Measurements from ENCODE around the gene DYRK3. TPM values are rescaled to one million over a fixed set of nuclear protein-coding genes. Genes with fewer than 3 reads are reported as not detected.

Gene DYRK3
- total and polyA plus RNA-seq, 10 of the 15 experiments (the other 5 are each of a cell fraction or from before 2014, with no cell fraction given) = 1.6 to 12.9 (median 10.3) TPM

DNA sequence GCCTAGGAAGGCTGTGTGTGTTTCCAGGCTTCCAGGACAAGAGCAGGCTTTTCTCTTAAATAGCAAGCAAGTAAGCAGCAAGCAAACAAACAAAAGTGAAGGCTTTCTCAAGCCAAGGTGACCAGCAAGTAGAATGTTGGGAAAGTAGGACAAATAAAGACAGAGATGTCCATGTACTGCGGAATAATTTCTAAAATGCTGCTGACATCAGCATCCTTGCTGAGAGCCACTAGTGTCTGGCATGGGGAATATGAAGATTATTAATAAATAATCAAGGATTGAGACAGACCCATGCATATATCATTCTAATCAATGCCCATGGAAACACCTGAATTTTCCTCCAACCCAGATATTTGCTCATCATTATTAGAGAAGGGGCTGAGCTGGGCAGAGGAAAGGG is 6.4 kb upstream of the DYRK3 start:
- WGBS (ENCODE audit: insufficient coverage, insufficient replicate concordance, low lambda C conversion rate, missing lambda C conversion rate) = 40% methylated on average over 1 of the region's 1 CpG
- intact Hi-C loops (cut with micrococcal nuclease; ENCODE audit: unreplicated experiment) = no loop called here
- CTCF ChIA-PET = interaction anchor here (0.6 to 19.1 kb wide), 15 partner anchors 9 to 776 kb away, joined by 3 to 1150 read pairs (median 5); partner anchors contain the start of gene EIF2D

DNA sequence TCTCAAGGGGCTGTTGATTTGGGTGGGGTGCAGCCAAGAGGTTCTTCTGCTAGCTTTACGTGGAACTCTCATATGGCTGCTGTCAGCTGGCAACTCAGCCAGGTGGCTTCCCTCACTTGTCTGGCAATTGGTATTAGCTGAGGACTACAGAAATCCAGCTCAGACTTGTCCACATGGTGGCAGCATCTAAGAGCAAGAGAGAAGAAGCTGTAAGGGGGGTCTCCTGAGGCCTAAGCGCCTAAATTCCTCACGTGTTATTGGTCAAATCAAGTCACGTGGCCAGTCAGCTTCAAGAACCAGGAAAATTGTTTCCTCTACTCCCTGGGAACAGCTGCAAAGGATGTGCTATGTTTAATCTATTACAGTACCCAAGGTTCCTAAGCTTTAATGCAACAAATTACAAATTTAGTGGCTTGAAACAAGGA is 4.2 kb upstream of the DYRK3 start:
- WGBS (ENCODE audit: insufficient coverage, insufficient replicate concordance, low lambda C conversion rate, missing lambda C conversion rate) = 11% methylated on average over 4 of the region's 4 CpGs
- ChIA-PET CTCF (interaction anchor here (0.7 to 19.1 kb wide), 52 partner anchors 9 to 453 kb away, joined by 3 to 1150 read pairs (median 6); partner anchors contain the start of genes EIF2D, IKBKE, IL19 and RASSF5), SMC1A (ENCODE audit: uncharacterized antibody, unreplicated experiment) (interaction anchor here (0.5 to 3.5 kb wide), 39 partner anchors 10 to 1313 kb away, joined by 3 to 122 read pairs (median 4); partner anchors contain the start of gene IL19), RAD21 (ENCODE audit: unreplicated experiment) (interaction anchor here (0.8 to 5.6 kb wide), 32 partner anchors 10 to 350 kb away, joined by 3 to 138 read pairs (median 4); partner anchors contain the start of genes EIF2D and IKBKE), POLR2A (interaction anchor here (0.9 to 7.5 kb wide), 6 partner anchors 19 to 141 kb away, joined by 3 to 92 read pairs (median 5); partner anchors contain the start of gene IL10)
- in situ Hi-C loops (cut with MboI) (no loop called here), intact Hi-C loops (cut with micrococcal nuclease; ENCODE audit: unreplicated experiment) (loop anchor here (5.0 to 10.0 kb wide), 2 partner anchors 94 to 351 kb away; no protein-coding TSS in a partner anchor)
- Histone ChIP-seq H3K4me2 (ENCODE audit: control insufficient read depth, insufficient read depth) (no peak overlapping the region), H3K4me1 (ENCODE audit: control insufficient read depth, insufficient read depth, low read length) (peaks cover 9% of the 10 kb centered on the region), H3K36me3 (ENCODE audit: control insufficient read depth in 2 of 2, insufficient read depth in 2 of 2, low read length in 1 of 2) (no peaks in the 10 kb centered on the region), H3K9me3 (replicated peaks; ENCODE audit: control insufficient read depth, insufficient read depth, low read length) (no peaks in the 10 kb centered on the region), H3K27ac (ENCODE audit: control insufficient read depth, insufficient read depth) (no peak overlapping the region), H3K9ac (ENCODE audit: control insufficient read depth, insufficient read depth, low read length) (no peak overlapping the region), H2AFZ (ENCODE audit: control insufficient read depth, low read depth, low read length) (peak overlapping the region; percentile 58; the same call in 1 of the 2 replicates), H3K79me2 (ENCODE audit: control insufficient read depth, insufficient read depth, low read length) (peaks cover 7% of the 10 kb centered on the region), H4K20me1 (ENCODE audit: control insufficient read depth, insufficient read depth) (no peaks in the 10 kb centered on the region), H3K27me3 (replicated peaks in 1 of 2; ENCODE audit: control insufficient read depth in 2 of 2, insufficient read depth in 2 of 2, low read length in 1 of 2) (no peaks in the 10 kb centered on the region), H3K4me3 (no peak overlapping the region)
- DNase-seq (ENCODE audit: low read depth, low spot score) (peak; percentile 60), FAIRE-seq (no peak), ATAC-seq (peak; percentile 54)
- no TSS peak for BruUV-seq (replicated peaks)
- TF ChIP-seq POU2F2 (IDR thresholded peaks at IDR 0.05; ENCODE audit: borderline replicate concordance, low read depth, low read length) (no peak), BCL11A (IDR thresholded peaks at IDR 0.05; ENCODE audit: low read depth, low read length) (no peak), RELA (IDR thresholded peaks at IDR 0.05; ENCODE audit: borderline replicate concordance, partially characterized antibody) (no peak), SMAD5 (IDR thresholded peaks at IDR 0.05; ENCODE audit: low read depth) (no peak), SMARCA5 (IDR thresholded peaks at IDR 0.05) (no peak), ZNF384 (IDR thresholded peaks at IDR 0.05; ENCODE audit: borderline replicate concordance, low read depth, low read length) (no peak), FOXK2 (IDR thresholded peaks at IDR 0.05) (no peak), HDAC6 (IDR thresholded peaks at IDR 0.05; ENCODE audit: unreplicated experiment) (no peak)
- TF ChIP-seq, protein P1, sequence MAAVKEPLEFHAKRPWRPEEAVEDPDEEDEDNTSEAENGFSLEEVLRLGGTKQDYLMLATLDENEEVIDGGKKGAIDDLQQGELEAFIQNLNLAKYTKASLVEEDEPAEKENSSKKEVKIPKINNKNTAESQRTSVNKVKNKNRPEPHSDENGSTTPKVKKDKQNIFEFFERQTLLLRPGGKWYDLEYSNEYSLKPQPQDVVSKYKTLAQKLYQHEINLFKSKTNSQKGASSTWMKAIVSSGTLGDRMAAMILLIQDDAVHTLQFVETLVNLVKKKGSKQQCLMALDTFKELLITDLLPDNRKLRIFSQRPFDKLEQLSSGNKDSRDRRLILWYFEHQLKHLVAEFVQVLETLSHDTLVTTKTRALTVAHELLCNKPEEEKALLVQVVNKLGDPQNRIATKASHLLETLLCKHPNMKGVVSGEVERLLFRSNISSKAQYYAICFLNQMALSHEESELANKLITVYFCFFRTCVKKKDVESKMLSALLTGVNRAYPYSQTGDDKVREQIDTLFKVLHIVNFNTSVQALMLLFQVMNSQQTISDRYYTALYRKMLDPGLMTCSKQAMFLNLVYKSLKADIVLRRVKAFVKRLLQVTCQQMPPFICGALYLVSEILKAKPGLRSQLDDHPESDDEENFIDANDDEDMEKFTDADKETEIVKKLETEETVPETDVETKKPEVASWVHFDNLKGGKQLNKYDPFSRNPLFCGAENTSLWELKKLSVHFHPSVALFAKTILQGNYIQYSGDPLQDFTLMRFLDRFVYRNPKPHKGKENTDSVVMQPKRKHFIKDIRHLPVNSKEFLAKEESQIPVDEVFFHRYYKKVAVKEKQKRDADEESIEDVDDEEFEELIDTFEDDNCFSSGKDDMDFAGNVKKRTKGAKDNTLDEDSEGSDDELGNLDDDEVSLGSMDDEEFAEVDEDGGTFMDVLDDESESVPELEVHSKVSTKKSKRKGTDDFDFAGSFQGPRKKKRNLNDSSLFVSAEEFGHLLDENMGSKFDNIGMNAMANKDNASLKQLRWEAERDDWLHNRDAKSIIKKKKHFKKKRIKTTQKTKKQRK (IDR thresholded peaks at IDR 0.05; ENCODE audit: low read depth, low read length) = no peak
- TF ChIP-seq, protein P2, sequence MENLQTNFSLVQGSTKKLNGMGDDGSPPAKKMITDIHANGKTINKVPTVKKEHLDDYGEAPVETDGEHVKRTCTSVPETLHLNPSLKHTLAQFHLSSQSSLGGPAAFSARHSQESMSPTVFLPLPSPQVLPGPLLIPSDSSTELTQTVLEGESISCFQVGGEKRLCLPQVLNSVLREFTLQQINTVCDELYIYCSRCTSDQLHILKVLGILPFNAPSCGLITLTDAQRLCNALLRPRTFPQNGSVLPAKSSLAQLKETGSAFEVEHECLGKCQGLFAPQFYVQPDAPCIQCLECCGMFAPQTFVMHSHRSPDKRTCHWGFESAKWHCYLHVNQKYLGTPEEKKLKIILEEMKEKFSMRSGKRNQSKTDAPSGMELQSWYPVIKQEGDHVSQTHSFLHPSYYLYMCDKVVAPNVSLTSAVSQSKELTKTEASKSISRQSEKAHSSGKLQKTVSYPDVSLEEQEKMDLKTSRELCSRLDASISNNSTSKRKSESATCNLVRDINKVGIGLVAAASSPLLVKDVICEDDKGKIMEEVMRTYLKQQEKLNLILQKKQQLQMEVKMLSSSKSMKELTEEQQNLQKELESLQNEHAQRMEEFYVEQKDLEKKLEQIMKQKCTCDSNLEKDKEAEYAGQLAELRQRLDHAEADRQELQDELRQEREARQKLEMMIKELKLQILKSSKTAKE (IDR thresholded peaks at IDR 0.05; ENCODE audit: low read depth, poor library complexity, severe bottlenecking) = no peak

More for the DNA sequence above, 6.4 kb upstream of the DYRK3 start:
- Histone ChIP-seq H2AFZ (ENCODE audit: control insufficient read depth, low read depth, low read length) (no peak overlapping the region), H3K4me1 (ENCODE audit: control insufficient read depth, insufficient read depth, low read length) (no peaks in the 10 kb centered on the region), H4K20me1 (ENCODE audit: control insufficient read depth, insufficient read depth) (no peaks in the 10 kb centered on the region), H3K79me2 (ENCODE audit: control insufficient read depth, insufficient read depth, low read length) (no peaks in the 10 kb centered on the region), H3K4me3 (no peak overlapping the region), H3K27me3 (replicated peaks in 1 of 2; ENCODE audit: control insufficient read depth in 2 of 2, insufficient read depth in 2 of 2, low read length in 1 of 2) (no peaks in the 10 kb centered on the region), H3K27ac (ENCODE audit: control insufficient read depth, insufficient read depth) (no peak overlapping the region), H3K36me3 (ENCODE audit: control insufficient read depth in 2 of 2, insufficient read depth in 2 of 2, low read length in 1 of 2) (no peaks in the 10 kb centered on the region), H3K9me3 (replicated peaks; ENCODE audit: control insufficient read depth, insufficient read depth, low read length) (no peaks in the 10 kb centered on the region; the same call in 2 of the 3 replicates), H3K9ac (ENCODE audit: control insufficient read depth, insufficient read depth, low read length) (no peak overlapping the region), H3K4me2 (ENCODE audit: control insufficient read depth, insufficient read depth) (no peak overlapping the region)
- ChIA-PET POLR2A (interaction anchor here (0.6 to 7.5 kb wide), 2 partner anchors 11 to 37 kb away, joined by 3 to 92 read pairs; no protein-coding TSS in a partner anchor), RAD21 (ENCODE audit: unreplicated experiment) (interaction anchor here (1.1 to 5.6 kb wide), 4 partner anchors 16 to 354 kb away, joined by 3 to 138 read pairs (median 11); partner anchors contain the start of gene EIF2D), SMC1A (ENCODE audit: uncharacterized antibody, unreplicated experiment) (interaction anchor here (0.8 to 3.5 kb wide), 12 partner anchors 8 to 353 kb away, joined by 3 to 122 read pairs (median 16); partner anchors contain the start of gene EIF2D)
- FAIRE-seq (no peak), DNase-seq (ENCODE audit: low read depth, low spot score) (no peak), ATAC-seq (no peak)
- BruUV-seq (replicated peaks) = no TSS peak
- in situ Hi-C loops (cut with MboI) = no loop called here
- no peak for TF ChIP-seq HDAC6 (IDR thresholded peaks at IDR 0.05; ENCODE audit: unreplicated experiment)
- no peak for TF ChIP-seq ZBED1 (IDR thresholded peaks at IDR 0.05; ENCODE audit: borderline replicate concordance)
